Myocyte (in vitro differentiated cells): ENCODE data around the gene RRP36. TPM values are rescaled to one million over a fixed set of nuclear protein-coding genes. Genes with fewer than 3 reads are reported as not detected.
A peak's percentile ranks its signal among the peaks of the same experiment; 100 is the strongest.
"Not testable (repeated sequence)": the region's sequence is repeated elsewhere in the genome, so short reads cannot be mapped to it uniquely, and the experiment has no call there.

Experiments used
- DNase-seq: peaks from one replicate; pipeline ENCODE4 v3.0.0-alpha.2; 2012; ENCODE audit warnings: low read depth
- polyA plus RNA-seq: library from polyadenylated mRNA; unstranded; fragments of >200 nt; gene quantifications from one replicate; pipeline ENCODE4 v1.2.1, GENCODE V29; 2012; ENCODE audit warnings: missing spikeins
- total RNA-seq: library from RNA; depleted of rRNA; stranded (reverse); fragments of >200 nt; gene quantifications from 2 replicates; pipeline ENCODE4 v1.2.3, GENCODE V29; 2014

The RRP36 gene
- 64.0 and 65.6 TPM in 2 replicates for total RNA-seq
- polyA plus RNA-seq: 65.4 TPM

DNA sequence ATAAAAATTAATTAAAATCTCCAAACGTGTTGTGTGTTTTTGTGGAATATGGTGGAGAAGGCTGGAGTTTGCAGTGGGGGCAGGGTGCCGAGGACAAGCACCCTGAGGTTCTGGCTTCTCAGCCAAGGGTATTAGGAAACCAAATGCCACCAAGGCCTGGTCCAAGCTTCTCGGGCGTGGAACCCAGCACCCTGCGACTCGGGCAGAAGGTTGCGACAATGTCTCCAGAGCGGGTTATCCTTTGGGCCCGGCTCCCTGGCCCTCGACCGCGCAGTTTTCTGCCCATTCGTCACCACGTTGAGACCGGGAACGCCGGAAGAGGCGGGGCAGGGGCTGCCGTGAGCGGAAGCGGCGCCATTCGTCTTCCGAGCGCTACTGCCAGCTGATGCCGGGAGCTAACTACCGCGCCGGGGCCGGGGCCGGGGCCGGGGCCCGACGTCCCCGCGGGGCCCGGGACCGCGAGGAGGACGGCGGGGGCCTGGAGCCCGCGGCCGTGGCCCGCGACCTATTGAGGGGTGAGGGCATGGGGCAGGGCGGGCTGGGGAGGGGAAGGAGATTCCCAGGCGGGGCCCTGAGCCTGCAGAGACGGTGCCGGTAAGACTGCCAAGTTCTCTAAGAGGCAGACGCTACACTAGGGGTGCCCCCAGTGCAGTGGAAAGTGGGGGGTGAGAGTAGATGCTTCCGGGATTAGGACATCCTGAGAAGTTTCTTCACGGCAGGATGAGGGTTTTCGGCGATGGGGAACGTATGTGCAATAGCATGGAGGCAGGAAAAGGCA is at the start of gene RRP36:
RRP36 (plus strand) TSS at position 354 of the 778 bp plus-strand sequence; CDS start at position 386, 32 bp downstream.
- peak; percentile 83 for DNase-seq

- peak; percentile 29 for DNase-seq
Observed at GRCh38 chr6:42971746-42972327, 49.6 kb upstream of the RRP36 start.

- DNase-seq: no peak
Observed at GRCh38 chr6:42973926-42974325, 47.5 kb upstream of the RRP36 start.

GRCh38 chr6:42974919-42975505 is 46.4 kb upstream of the RRP36 start:
- no peak for DNase-seq

DNA sequence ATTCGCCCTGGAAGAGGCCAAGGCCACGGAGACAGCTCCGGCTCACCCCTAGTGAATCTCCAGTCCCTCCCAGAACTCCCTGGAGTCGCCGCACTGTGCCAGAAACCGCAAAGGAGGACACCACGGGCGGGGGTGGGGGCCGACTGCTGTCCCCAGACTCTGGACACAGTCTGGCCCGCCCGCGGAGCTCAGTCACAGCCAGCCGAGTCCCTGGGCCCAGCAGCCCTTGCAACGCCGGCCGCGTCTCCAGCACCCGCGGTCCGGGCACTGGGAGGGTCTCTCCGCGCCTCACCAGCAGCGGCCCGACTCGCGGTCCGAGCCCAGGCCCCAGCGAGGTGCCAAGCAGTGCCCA is 43.0 kb upstream of the RRP36 start:
- peak; percentile 76 for DNase-seq

GRCh38 chr6:42978839-42979522 is 42.4 kb upstream of the RRP36 start, which contains the start of gene PEX6:
Gene PEX6, minus strand, starts transcription at chr6:42979181. Its CDS starts 31 bp downstream, at chr6:42979150.
- DNase-seq: peak; percentile 84

DNA sequence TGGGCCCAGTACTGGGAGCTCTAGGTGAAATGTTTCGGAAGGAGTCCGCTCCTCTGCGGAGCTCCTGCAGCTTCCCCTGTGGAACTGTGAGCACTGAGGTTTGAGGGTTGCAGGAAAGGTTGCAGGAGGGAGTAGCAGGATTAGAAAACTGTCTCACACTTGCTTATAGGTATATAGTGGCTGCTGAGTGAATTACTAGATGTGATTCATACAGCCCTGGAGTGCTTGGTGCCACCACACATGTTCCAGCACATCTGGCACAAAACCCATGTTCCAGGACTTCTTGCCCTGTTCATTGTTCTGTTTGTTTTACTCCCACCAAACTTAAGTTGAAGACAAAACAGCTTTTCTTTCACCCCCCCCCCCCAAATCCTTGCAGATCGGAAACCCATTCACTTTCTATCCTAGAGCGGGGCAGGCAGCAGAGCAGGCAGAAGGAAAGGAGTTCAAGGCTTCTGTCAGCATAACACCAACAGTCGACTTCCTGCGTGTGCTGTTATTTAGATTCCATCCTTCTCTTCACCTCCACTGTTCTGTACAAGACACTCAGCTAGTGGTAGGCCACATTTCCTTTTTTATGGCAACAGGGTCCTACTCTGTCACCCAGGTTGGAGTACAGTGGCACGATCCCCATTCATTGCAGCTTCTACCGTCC is 41.8 kb upstream of the RRP36 start:
- no peak for DNase-seq

DNA sequence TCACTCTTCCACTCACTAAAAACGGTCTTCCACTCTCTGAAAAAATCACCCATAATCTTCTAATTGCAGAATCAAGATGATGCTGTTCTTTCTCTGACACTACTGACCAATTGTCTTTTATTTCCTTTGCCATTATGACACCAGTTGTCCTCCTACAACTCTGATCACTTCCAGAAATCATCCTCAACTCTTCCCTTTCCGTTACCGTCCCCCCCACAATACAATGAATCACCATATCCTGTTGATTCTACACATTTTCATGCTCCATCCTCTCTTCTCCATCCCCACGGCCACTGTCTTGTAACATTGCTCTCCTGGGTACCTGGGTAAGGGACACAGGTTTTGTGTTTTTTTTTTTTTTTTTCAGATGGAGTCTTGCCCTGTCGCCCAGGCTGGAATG is 39.6 kb upstream of the RRP36 start:
- no peak for DNase-seq

GRCh38 chr6:42984001-42984923 is 37.2 kb upstream of the RRP36 start, which contains the start of gene PPP2R5D:
Gene PPP2R5D, plus strand, starts transcription at chr6:42984570. Its CDS starts 108 bp downstream, at chr6:42984678.
- peak; percentile 100 for DNase-seq

- peak; percentile 23 for DNase-seq
Observed at GRCh38 chr6:42984924-42985475, 36.4 kb upstream of the RRP36 start.

- DNase-seq: no peak
Observed at GRCh38 chr6:42987533-42988451, 33.6 kb upstream of the RRP36 start.

GRCh38 chr6:42988486-42989020 is 32.9 kb upstream of the RRP36 start:
- DNase-seq: peak; percentile 88

- no peak for DNase-seq
Observed at GRCh38 chr6:42989923-42990322, 31.5 kb upstream of the RRP36 start.

DNA sequence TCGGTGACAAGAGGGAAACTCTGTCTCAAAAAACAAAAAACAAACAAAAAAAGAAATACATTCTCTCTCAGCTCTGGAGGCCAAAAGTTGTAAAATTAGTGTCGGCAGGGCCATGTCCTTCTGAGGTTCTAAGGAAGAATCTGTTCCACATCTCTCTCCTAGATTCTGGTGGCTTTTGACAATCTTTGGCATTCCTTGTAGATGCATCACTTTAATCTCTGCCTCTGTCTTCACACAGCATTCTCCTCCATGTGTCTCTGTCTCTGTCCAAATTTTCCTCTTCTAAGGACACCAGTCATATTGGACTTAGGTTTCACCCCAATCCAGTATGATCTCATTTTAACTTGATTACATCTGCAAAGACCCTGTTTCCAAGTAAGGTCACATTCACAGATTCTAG is 28.0 kb upstream of the RRP36 start:
- DNase-seq: no peak

DNA sequence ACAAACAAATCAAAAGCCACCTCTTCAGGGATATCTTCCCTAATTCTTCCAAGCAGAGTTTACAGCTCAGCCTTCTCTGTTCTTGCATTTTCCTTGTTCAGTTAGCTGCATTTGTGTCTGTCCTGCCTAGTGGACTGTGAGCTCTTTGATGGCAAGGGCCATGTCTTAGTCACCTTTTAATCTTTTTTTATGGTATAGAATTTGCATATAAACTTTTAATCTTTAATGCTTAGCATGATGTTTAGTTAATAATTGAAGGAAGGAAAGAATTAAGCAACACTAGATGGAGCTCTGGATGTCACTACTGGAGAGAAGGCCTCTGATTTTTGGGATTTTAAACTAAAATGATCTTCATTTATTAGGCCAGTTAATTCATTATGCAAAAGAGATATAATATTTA is 24.9 kb upstream of the RRP36 start:
- no peak for DNase-seq

- not testable (repeated sequence) for DNase-seq
Observed at GRCh38 chr6:42998205-42998604, 23.2 kb upstream of the RRP36 start.

GRCh38 chr6:43001843-43002242 is 19.6 kb upstream of the RRP36 start:
- no peak for DNase-seq

DNA sequence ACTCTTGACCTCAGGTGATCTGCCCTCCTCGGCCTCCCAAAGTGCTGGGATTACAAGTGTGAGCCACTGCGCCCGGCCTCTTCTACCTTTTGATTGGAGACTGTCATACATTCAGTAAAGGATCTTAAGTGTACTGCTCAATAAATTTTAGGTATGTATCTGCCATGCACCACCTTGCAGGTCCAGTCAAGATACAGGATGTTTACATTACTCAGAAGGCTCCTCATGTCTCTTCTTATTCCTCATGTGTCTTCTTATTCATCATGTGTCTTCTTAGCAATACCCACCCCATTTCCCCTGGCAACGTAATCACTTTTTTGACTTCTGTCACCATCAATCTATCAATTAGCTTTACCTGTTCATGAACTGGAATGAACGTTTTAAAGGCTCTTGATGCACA is 15.6 kb upstream of the RRP36 start:
- no peak for DNase-seq
